Epidermal melanocyte (primary cell): ENCODE results near the gene POC1A.

ENCODE experiments used
- DNase-seq: peaks from one replicate; pipeline ENCODE4 v3.0.0; 2011; ENCODE audit warnings: low spot score; ENCODE audit not compliant: insufficient read length

POC1A gene

DNA sequence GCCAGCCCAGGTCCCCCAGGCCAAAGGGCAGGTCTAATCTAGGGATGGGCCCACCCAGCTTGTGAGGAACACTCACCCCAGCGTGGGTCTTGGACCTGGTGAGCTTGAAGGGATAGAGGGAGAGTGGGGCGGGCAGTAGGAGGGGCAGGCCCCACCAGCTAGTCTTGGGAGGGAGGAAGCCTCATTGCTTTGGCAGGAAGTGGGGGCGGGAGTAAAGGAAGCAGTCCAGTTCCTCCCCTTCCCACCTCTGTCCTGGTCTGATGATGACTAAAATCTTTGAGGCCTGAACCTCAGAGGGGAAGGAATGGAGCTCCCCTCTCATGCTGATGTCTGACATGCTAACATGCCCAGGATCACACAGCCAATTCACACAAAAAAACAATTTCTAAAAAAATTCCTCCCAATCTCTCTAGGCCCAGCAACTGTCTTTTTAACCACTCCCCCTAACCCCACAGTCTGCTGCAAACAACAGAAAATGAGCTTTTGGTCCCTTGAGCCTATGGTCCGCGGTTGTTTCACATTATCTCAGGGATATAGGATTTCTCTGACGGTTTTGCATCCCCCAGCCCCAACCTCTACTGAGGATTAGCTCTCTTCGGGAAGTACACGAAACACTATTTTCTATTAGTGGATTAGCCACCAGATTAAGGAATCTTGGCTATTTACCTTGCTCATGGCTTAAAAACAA lies 67.1 kb downstream of the POC1A start:
- DNase-seq = no peak

DNA sequence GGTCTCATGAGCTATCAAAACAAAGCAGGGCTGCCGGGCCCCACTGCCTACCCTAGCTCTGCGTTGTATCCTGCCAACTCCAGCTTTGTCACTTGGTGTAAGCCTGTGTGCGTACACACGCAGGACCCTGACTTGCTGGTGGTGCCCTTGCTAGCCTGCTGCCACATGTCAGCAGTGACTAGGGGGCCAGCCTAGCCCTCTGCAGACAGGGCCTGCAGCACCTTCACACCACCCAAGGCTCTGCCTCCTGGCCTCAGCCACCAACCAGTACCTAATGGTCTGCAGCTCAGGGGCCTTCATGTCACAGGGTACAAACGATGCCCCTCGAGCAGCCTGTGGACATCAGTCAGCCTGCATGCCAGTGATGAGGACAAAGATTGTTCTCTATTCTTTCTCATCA lies 67.8 kb downstream of the POC1A start:
- no peak for DNase-seq

DNA sequence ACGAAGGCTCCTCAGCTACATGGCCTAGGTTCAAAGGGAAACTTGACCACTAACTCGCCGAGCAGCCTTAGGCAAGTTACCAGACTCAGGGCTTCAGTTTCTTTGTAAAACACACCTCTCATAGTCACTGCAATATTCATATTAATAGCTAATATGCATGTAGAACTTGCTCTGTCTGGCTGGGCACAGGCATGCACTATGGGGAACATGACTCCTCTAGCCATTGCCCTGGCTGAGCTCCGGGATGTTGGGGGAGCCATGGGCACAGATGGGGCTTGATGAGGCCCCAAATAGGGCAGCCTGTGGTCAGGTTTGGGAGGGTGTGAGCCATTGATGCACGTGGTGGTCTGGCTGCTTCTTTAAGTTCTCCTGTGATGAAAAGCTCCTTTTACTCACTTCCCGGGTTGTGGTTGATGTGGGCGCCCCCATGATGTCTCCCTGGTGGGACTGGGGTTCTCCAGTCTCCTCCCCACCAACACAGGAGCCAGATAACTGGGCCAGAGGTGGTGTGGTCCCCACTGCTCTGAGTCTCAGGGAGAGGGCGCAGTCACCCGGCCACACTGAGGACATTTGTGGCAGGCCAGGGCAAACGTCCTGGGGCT lies 68.4 kb downstream of the POC1A start:
- DNase-seq = no peak

DNA sequence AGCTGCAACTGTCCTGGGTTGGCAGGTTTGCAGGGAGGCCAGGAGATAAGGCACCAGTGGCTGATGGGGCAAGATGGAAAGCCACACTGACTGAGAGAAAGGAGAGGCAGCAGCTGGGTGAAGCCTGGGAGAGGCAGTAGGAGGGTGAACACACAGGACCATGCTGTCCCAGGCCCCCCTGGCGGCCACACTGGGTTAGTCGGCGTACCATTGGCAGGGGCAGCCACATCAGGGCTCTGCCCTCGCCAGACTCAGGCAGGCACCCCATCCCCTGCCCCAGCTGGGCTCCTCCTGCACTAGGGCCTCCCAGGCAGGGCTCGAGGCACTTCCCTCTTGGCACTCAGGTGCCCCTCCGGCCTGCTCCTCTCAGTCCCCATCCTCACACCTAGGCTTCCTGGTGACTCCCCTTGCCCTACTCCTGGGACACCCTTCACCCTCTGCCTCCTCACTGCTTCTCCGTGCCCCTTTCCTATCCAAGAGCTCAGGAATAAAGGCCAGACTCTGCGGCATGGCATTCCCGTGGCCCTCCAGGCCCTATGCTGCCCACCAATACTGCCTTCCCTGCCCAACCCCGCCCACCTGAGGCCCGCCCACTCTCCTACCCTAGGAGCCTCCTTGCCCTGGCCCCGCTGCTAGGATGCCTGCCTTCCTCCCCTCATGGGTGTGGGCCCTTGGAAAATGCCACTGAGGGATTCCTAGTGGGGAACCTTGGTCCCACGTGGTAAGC lies 69.1 kb downstream of the POC1A start:
- no peak for DNase-seq

DNA sequence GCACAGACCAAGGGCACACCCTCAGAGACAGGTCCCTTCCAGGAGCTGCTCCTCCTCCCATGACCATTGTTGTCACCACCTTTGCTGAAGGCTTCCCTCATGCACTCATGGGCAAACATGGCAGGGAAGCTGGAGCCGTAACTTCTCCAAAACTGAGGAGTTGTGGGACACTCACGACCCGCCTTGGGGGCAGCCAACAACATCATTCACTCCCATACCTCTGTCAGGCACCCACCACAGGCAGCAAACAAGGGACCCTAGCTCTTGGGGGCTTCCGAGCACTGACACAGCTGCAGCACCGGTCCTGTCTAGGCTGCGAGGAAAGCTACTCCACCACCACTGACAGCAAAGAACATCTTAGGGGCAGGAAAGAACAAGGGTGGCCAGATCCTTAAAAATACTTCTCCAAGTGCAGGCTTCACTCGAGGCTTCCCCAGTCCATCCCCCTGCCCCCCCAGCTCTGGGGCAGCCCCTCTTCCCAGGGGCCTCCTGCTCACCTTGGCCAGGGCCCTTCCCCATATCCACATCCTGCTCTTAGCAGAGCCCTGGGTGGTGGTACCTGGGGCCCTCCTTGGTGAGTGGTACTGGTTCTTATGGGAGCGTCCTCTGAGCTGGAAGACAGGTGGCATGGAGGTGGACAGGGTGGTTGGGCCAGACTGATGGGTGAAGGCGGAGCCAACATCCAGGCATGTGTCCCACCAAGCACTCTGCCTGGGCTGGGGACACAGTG lies 69.8 kb downstream of the POC1A start:
- no peak for DNase-seq

DNA sequence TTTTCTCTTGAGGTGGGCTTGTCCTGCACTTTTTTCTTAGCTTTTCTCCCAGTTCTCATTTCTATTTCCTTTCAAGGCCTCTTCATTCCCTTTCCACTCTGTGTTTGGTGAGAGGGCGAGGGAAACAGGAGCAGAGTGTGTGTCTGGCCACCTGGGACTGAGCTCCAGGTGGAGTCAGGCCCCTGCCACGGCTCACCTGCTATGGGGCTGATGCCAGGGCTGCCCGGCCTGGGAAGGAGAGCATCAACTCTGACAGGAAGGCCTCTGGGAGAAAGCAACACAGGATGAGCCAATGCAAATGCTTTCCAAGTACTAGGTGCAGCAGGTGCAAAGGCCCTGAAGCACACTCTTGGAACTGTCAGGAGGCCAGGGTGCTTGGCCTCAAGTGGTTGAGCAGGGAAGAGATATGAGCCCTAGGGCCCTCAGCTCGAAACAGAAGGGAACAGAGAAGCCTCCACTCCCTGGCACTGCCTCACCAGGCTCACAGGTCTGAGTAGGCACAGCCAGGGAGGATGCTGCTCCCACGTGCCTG lies 70.6 kb downstream of the POC1A start:
- DNase-seq = no peak

DNA sequence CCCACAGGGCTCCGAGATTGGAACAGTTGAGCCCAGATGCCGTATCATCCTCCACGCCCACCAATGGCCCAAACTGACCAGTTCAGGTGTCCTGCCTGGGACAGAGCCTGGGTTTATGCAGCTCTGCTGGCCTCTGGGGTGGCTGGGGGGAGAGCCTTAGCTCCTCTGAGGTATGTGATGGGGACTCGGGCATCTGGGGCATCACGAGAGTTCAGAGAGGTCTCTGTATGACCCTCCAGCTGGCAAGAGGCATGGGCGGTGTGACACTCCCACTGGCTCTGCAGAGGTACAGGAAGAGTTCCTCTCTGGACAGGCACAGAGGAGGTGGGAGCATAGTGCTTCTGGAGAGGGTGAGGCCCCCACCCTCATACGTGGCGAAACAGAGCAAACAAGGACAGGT lies 71.3 kb downstream of the POC1A start:
- DNase-seq = no peak

DNA sequence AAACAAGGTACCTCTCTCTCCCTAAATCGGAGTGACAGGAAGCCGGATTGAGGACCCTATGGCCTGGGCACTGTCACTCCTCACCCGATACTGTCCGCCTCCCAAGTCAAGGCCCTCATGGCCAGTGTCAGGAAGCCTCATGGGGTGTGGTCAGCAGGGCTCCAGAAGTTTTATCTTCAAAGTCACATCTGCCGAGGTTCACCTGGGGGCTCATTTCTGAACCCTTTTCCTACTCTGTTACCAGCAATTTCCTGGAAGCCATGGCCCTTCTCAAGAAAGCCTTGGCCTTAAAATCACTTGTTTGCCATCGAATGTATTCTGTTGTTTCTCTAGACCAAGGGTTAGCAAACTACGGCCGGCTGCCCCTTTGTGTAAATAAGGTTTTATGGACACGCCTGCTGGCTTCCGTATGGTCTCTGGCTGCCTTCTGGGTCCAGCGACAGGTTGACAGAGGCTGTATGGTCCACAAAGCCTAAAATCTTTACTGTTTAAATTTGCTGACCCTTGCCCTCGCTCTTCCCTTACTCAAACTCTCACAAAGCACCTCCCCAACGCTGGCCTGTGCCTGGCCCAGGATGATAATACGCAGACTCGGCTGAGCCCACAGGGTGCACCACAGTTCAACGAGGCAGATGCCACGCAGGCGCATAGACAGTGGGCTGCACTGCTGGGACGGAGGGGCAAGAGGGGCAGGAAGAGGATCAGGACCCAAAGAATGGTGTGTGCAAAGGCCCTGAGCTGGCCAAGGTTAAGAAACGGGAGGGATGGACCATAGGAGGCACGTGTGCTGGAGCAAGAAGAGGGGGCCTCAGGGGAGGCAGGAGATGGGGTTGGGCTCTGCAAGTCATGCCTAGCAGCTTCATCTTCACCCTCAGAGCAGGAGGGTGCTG lies 73.1 kb downstream of the POC1A start:
- DNase-seq = no peak

DNA sequence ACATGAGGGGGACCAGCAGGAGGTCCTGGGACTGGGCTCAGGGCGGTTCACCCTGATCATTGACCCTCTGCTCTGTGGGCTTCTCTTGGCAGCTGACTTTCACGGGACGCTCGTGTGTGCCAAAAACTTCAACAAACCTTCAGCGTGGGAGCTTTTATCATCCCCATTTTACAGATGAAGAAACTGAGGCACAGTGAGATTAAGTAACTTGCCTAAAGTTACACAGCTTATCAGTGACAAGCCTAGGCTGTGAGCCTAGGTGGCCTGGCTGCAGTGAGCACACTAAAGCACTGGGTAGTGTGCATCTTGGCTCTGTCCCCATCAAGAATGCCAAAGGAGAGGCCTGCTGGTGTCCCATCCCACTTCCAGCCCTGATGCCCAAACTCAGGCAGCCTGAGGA lies 74.3 kb downstream of the POC1A start:
- DNase-seq = no peak

DNA sequence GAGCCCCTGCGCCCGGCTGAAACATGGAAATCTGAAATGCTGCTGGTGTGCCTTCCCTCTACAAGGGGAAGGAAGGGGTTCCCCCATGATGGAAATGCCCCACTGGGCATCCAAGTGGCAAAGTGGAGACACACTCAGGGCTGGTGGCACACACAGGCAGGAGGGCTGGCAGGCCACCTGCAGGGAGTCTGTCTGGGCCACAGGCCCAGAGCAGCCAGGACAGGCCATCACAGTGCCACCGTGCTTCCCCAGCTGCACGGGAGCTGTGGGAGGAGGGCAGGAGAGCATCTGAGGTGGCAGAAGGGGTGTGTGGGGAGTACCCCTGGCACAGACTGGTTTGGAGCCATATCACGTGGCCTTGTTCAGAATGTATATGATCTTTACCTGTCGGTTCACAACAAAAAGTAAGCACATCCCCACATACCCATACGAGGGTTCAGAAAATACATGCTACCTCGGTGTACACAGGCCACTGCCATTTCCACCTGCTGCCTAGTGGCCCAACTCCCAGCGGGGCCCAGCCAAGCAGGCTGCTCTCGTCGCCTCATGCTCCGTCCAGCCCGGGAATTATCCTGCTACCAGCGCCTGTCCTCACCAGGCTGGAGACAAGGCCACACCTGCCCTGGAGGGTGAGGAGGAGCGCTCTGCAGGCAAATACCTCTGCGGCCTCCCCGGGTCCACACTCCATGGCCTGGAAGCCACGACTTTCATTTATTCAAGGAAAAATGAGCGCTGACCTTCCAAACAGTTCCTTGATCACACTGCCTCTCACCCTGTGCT lies 75.3 kb downstream of the POC1A start:
- DNase-seq = no peak

DNA sequence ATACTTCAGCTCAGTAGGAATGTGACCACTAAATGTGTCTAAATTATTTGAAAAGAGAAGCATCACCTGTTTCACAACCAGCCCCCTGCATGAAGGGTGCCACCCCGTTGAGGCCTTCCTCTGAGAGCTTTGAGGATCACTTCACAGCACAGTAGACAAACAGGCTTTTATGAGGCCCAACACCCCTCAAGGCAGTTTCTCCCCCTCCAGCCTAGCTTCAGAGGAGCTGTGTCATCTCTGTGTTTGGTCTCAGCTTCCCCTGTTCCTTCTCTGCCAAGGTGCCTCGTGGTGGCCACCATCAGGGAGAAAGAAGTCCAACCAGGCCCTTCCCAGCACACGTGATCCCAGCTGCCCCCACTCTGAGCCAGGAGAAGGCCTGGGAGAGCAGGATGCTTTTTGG lies 76.3 kb downstream of the POC1A start:
- no peak for DNase-seq

DNA sequence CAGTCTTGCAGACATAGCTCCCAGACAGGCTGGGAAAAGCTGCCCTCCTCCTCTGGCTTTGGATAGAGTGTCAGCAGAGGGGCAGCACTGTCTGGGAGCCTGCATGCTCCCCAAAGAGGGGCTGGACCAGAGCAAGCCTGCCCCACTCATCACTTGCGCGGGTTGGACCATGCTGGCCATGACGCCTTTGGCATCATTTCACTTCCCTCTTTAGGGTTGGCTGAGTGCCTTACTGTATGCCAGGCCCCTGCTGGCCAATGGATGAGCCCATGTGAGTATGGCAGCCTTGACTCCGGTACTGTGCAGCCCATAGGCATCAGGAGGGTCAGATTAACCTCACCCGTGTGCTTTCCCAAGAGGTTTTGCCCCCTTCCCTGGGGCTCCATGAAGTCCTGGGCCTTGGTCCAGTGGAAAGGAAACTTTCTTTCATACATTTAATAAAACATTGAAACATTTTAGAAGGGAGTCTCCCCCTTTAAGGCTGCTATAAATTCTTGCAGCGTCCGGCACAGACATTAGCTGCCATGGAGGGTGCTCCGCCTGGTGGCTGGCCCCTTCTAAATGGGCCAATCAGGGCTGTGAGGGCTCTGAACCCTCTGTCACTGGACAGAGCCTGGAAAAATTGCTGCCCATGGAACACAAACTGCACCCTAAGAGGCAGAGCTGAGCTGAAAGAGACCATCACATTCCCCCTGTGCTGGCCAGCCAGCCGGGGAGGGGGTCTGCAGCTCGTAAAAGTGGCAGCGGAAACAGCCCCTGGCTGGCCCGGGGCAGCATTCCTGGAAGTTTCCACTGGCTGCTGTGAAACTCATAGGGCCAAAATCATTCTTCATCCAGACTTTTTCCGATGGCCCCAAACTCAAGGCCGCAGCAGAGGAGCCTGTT lies 77.1 kb downstream of the POC1A start:
- DNase-seq = no peak

DNA sequence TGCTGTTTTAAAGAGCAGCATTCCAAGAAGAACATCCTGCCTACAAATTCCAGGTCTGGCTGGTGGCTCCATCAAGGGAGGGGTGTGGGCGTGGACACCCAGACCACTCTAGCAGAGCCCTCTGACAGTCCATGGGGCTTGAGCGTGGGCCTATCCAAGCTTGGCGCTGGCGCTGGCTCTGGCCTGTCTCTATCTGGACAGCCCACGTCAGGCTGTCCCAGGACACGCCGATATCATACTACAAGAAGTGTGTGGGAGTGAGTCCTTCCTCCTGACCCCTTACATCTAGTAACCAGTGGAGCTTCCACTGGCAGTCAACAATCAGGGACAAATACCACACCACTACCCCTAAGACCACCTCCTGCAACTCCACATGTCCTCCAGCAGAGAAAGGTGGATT lies 80.7 kb downstream of the POC1A start:
- DNase-seq = no peak

DNA sequence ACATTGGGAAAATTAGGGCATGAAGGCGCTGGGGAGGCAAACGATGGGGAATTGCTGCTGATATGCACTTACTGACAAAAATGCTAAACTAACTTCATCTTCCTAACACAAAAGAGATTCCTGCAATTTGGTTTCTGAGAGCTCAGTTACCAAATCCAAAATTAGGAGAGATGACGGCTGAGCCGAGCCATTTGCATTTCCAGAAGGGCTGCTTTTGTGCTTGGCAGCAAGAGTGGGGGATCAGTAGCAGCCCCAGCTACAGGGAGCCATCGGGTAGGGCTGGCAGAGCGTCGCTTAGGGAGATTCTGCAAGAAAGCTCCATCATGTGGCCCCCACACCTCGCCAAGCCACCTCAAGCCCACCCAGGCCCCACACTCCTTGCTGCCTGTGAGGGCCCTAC lies 81.8 kb downstream of the POC1A start:
- no peak for DNase-seq

DNA sequence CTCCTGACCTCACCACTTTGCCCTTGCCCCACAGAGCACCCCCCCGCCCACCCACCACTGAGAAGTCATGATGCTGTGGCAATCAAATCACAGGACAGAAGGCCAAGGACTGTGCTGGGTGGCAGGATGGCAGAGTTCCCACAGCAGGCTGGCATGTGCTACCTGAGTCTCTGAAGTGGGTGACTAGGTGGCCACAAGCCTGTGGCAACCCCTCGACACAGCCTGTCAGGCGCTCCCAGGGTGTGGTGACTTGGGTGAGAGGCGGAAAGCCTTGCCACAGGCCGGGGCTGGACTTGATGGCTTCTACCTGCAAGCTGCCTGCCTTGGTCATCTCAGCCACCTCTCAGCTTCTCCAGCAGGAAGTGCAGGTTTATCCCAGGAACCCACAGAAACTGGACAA lies 82.2 kb downstream of the POC1A start:
- no peak for DNase-seq

DNA sequence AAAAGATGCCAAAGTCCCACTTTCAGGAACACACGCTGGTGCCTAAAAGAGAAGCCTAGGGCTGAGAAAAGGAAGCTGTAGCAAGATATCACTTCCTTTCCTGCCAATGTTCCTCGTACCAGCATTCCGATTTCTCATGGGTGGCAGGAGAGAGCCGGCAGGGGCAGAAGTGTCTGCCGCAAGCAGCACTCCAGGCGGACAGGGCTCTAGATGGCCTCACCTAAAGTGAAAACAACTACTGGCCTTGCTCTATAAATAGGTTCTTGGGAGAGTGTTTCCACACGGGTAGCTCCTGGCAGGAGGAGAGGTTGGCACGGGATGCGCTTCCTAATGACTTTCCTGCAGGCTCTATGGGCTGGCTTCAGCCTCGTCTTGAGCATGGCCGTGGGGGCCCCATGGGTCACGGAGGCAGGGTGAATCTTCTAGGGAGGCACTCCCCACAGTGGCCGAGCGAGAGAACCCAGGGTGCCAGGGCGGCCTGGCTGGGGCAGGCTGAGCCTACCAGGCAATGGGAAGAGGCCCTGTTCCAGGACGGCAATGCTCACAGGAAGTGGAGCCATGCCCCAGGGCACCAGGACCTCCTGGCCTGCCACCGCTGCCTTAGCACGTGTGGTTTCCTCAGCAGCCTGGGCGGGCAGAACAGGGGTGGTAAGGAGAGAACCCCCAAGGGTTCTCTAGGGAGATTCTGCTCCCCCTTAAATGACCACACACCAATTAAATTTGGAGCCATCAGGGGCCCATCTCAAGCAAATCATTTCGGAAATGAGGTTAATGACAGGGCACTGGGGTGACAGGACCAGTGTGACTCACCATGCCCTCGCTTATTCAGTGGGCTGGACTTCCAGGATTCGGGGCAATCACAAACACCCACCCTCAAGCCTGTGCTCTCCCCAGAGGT lies 83.2 kb downstream of the POC1A start:
- DNase-seq = peak; percentile 38

DNA sequence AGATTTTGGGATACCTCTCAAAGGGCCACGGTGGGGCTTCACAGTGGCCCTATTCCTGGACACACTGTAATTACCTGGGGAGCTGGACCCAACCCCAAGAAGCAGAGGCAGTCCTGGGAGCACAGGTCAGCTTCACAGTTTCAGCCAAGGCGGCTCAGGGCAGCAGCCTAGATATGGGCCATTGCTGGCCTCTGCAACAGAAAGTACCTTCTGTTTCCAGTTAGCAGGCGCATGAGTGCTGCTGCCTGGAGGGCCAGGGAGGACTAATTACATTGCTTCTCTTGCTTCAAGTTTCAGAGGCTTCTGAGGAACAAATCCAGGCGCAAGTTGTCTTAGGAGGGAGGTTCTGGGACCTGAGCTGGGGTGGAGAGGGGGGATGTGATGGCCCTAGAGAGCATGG lies 84.4 kb downstream of the POC1A start:
- no peak for DNase-seq

DNA sequence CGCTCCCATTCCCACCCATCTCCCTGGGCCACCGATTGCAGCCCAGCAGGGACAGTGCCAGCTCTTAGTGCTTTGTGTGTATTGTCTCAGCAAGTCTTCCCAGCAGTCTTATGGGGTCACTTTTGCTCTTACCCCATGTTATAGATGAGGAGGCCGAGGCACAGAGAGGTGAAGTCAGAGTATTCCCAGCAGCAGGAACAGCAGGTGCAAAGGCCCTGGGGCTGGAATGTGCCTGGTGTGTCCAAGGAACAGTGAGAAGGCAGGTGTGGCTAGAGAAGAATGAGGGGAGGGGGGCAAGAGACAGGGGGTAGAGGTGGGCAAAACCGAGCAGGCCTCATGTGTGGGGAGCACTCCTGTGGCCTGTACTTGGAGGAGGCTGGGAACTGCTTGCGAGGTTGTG lies 85.1 kb downstream of the POC1A start:
- DNase-seq = no peak
